ENCODE results near the gene PIP5K1B.

- TF ChIP-seq CTCF (IDR thresholded peaks at IDR 0.05) (no peak), EP300 (IDR thresholded peaks at IDR 0.05) (no peak), POLR2A (IDR thresholded peaks at IDR 0.05) (no peak), POLR2AphosphoS5 (IDR thresholded peaks at IDR 0.05) (no peak)
These were observed 341.7 kb downstream of the PIP5K1B start for GRCh38 chr9:69046723-69047122.

Measured in sigmoid colon (tissue), 4 donors.